GOT3 (cell line): ENCODE measurements around the gene MPC1.
"Not testable (repeated sequence)": the region's sequence is repeated elsewhere in the genome, so short reads cannot be mapped to it uniquely, and the experiment has no call there.

ENCODE experiments used
- DNase-seq: peaks from one replicate; lab custom pipeline; 2025; ENCODE audit warnings: mixed read lengths; lab: John Stamatoyannopoulos, UW

MPC1 gene

GRCh38 chr6:166344921-166345320 is 37.8 kb downstream of the MPC1 start:
- DNase-seq: not testable (repeated sequence)

- no peak for DNase-seq
Measured at GRCh38 chr6:166344240-166344639, 38.5 kb downstream of the MPC1 start.

- DNase-seq: no peak
Measured at GRCh38 chr6:166343150-166343487, 39.6 kb downstream of the MPC1 start.

- peak; percentile 39 for DNase-seq
Measured at GRCh38 chr6:166342349-166343149, 40.2 kb downstream of the MPC1 start, which contains the start of gene SFT2D1. Gene SFT2D1, minus strand, starts transcription at chr6:166342545. Its CDS starts 64 bp downstream, at chr6:166342481.

GRCh38 chr6:166341977-166342348 is 40.8 kb downstream of the MPC1 start:
- no peak for DNase-seq

GRCh38 chr6:166341464-166341863 is 41.3 kb downstream of the MPC1 start:
- DNase-seq: no peak

GRCh38 chr6:166338854-166339253 is 43.9 kb downstream of the MPC1 start:
- DNase-seq: no peak

- no peak for DNase-seq
Measured at GRCh38 chr6:166336847-166337246, 45.9 kb downstream of the MPC1 start.

- DNase-seq: no peak
Measured at GRCh38 chr6:166335378-166336302, 47.1 kb downstream of the MPC1 start.

- no peak for DNase-seq
Measured at GRCh38 chr6:166334878-166335277, 47.9 kb downstream of the MPC1 start.

- no peak for DNase-seq
Measured at GRCh38 chr6:166333172-166333995, 49.4 kb downstream of the MPC1 start.

GRCh38 chr6:166331503-166332415 is 51.0 kb downstream of the MPC1 start:
- no peak for DNase-seq

- no peak for DNase-seq
Measured at GRCh38 chr6:166330612-166331011, 52.1 kb downstream of the MPC1 start.

- no peak for DNase-seq
Measured at GRCh38 chr6:166325383-166326042, 57.2 kb downstream of the MPC1 start.

- DNase-seq: no peak
Measured at GRCh38 chr6:166323395-166323794, 59.3 kb downstream of the MPC1 start.

- no peak for DNase-seq
Measured at GRCh38 chr6:166318649-166319600, 63.8 kb downstream of the MPC1 start.

- DNase-seq: no peak
Measured at GRCh38 chr6:166318227-166318626, 64.5 kb downstream of the MPC1 start.

- DNase-seq: no peak
Measured at GRCh38 chr6:166317261-166318212, 65.2 kb downstream of the MPC1 start.
